Esophagus mucosa (tissue), 1 donor: ENCODE results near the gene RWDD4. TPM values are rescaled to one million over a fixed set of nuclear protein-coding genes. Genes with fewer than 3 reads are reported as not detected.

Experiments
- ATAC-seq: fragments of 200-7000 bp; cut with Tn5 transposase; one replicate; pipeline ENCODE4 v1.9.1; 2020
- total RNA-seq: library from RNA; stranded (reverse); gene quantifications from one replicate; pipeline ENCODE4 v1.2.4, GENCODE V29; 2023
- donor health status: DM: yes; HTN: yes; CAD: no.

Gene RWDD4
- total RNA-seq: 17.6 TPM

DNA sequence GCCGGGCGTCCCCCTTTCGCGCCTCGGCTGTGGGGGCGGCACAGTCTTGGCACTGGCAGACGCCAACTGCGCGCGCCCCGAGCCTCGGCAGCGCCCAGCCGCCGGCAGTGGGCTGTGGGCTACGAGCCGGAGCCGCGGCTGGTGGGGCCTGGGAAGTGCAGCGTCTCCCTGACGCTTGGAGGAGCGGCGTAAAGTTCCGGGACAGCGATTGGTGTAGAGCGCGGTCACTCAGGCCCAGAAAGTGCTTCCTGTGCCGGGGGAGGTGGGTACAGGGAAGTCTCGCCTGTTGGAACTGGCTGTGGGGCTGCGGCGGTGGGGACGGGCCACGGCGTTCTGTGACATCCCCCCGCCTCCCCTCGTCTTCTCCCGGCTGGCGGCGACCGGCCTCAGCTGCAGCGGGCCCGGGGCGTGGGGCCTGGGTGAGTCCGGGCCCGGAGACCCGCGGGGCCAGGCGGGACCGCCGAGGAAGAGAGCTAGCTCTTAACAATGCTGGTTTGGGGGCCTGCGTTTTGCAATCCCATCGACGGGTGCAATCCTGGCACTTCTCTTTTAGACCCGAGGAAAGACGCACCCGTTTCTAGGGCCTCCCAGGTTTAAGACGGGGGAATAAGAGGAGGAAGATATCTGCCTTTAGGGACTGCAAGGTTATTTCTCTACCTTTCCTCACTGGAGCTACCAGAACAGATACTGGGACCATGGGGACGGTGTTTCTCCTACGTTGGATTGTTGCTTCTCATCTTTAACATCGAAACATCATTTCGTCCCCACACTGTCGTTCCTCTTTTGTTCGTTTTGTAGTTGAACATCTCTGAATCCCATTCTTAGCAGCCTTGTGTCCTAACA, at the start of gene RWDD4, which contains the start of gene TRAPPC11:
TSS of gene RWDD4 (minus strand) at position 157 of the 843 bp plus-strand sequence. CDS start 233 bp downstream, outside the sequence.
TSS of gene TRAPPC11 (plus strand) at position 265 of the 843 bp plus-strand sequence. CDS start 4,575 bp downstream, outside the sequence.
- peak; percentile 100 for ATAC-seq

DNA sequence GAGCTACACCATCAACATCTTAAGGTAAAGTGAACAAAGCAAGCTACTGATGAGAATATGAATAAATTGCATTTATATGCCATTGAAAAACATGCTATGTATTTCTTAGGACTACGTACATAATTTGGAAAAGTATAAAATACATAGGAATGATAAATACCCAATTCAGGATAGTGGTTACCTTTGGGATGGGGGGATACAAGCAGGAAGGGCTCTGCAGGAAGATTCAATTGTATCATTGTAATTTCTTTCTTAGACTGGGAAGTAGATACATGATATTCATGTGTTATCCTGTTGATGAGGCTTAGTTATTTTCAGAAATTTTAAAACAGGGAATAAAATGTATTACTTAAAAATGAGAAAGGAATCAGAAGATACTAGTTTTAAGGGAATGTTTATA, 43.5 kb upstream of the RWDD4 start:
- ATAC-seq: no peak

DNA sequence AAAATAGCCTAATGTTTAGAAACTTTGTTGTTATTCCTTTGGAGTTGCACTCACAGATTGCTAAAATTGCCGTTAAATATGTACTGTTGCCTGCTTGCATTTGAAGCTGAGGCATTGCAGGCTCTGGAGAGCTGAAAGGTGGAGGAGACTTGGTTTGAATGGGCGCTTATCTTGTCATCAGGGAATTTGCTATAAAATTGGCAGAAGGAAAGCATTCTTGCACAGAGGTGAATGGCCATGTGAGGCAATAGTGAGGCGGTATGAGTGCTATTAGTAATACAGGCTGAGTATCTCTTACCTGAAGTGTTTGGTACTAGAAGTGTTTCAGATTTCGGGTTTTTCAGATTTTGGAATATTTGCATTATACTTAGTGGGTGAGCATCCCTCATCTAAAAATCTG, 41.4 kb upstream of the RWDD4 start:
- no peak for ATAC-seq

GRCh38 chr4:183698909-183699308, 39.9 kb upstream of the RWDD4 start:
- ATAC-seq: no peak

DNA sequence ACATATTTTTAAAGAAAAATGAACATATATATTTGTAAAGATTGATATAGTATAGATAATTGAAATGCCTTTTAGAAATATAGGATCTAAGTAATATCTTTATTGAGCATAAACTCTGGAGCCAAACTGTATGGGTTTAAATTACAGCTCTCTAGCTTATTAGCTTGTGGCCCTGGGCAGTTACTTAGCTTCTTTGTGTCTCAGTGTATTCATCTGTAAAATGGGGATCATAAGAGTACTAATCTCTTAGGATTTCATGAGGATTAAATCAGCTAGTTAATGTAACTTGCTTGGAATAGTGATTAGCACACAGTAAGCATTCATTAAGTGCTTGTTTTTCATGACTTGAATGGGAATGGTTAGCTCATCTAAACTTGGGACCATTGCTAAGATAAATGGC, 32.9 kb upstream of the RWDD4 start:
- no peak for ATAC-seq

DNA sequence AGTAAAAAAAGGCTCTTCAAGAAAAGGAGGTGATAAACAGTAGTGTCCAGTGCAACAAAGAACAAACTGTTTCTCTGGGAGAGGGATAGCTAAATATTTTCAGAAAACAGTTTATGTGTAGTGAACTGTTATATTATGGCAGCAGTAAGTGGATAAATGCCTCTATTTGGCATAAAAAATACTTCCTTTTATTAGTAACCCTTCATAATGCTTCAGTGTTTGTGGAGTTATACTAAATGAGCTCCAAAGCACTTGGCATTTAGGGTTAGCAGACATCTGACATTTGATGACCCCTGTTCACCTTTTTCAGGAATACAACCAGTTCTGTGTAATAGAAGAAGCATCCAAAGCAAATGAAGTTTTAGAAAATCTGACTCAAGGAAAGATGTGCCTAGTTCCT, 32.0 kb upstream of the RWDD4 start:
- no peak for ATAC-seq

DNA sequence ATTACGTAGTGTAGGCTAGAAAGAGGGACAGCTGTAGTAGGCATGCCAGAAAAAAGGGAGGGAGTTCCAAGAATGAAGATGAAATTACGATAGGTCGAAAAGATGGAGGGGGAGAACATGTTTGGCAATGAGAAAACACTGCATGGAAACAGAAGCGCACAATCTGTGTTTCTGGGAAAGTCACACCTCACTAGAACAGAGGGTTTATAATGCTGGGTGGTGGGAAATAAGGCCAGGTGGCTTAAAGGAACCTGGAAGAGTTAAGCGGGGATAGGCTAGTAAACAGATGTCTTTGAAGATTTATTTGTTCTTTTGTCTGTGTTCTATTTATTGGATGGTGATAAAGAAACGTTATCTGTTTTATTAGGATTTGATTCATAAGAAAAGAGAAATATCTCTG, 29.2 kb upstream of the RWDD4 start:
- ATAC-seq: no peak

DNA sequence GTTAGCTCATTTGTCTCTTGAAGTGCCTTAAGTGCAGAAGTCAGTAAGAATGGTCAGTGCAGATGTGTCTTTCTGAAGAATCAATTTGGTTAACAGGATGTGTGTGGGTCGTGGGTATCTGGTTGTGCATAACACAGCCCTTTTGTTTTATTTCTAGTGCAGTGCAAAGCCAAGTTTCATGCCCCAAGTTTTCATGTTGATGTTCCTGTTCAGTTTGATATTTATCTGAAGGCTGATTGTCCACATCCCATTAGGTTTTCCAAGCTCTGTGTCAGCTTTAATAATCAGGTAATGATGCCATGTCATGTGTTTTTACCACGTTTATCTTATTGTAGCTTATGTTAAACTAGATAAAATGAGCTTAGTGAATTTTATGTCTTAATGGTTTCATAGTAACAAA, 27.5 kb upstream of the RWDD4 start:
- ATAC-seq: no peak

GRCh38 chr4:183681119-183681518, 22.1 kb upstream of the RWDD4 start:
- no peak for ATAC-seq

GRCh38 chr4:183675625-183676024, 16.6 kb upstream of the RWDD4 start:
- ATAC-seq: no peak

- no peak for ATAC-seq
Measured at GRCh38 chr4:183674153-183674552, 15.2 kb upstream of the RWDD4 start.

DNA sequence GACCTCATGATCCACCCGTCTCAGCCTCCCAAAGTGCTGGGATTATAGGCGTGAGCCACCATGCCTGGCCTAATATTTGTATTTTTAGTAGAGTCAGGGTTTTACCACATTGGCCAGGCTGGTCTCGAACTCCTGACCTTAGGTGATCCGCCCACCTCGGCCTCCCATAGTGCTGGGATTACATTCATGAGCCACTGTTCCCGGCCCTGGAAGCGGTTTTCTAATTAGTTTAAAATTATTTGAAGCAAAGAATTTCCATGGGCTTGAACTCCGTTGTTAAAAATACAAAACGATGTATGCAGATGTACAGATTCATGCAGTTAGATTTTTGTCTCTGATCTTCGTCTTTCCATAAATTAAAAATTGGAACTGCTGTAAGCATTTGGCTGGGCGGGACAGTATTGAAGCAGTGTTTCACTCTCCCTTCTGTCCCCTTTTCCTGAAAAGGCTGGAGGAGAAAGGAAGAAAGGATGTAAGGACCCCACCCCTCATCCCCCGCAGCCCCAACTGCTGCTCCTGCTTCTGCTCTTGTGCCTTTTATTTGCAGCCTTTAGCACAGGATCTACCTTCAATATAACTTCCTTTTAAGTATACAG, 12.1 kb upstream of the RWDD4 start:
- no peak for ATAC-seq

DNA sequence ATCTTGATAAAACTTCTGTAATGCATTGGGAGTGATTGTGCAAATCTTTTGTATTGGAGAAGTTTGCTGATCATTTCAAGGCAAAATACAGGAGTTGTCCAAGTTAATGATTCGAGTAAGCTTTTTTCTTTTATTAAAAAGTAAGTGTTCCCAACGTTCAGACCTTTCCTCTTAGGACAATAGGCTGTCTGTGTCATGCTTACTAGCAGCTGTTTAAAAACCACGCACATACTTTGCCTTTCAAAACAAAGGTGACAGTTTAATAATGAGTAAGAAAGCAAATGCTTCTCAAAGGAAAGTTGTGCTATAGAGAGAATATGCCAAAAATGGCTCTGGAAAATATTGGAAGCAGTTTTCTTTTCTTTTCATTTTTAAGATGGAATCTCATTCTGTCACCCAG, 11.3 kb upstream of the RWDD4 start:
- ATAC-seq: no peak

DNA sequence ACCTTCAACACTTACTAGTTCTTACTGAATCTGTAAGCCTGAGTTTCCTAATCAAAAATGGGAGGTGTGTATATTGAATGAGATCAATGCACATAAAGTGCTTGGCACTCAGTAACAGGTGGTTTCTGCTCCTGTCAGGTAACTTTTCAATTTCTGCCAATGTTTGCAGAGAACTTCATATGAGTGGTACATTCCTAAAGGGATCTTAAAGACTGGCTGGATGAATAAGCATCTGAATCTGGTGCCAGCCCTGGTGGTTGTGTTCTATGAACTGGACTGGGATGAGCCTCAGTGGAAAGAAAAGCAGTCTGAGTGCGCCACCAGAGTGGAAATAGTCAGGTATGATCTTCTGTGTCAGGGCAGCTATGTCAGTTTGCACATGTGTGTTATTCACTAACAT, 7.1 kb upstream of the RWDD4 start:
- no peak for ATAC-seq

- no peak for ATAC-seq
Measured at GRCh38 chr4:183659872-183660242, 872 bp upstream of the RWDD4 start.

DNA sequence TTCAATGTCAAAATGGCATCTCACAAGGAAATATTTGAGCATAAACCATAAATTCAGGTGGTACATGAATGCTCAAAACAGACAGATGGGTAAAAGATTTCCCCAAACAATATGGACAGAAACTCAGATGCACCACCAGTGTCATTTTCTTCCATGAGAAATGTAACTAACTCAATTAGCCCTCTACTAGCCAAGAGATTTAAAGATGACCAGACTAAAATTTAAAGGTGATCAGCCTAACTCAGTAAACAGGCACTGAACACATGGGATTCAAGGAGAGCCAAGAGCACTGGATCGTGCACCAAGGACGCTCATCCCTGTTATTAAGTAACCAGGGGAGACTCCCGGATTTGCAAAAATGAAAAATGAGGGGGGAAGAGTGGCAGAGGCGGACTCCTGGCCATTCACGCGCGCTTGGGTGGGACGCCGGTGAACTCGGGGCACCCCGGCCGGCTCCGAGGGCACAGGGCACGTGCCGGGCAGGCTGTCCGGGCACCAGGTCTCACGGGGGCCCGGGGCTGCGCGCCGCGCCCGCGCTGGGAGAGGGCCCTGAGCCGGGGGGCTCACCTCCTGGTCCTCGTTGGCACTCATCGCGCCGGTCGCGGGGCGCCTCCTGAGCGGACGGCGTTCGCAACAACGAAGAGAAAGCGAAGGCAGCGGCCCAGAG, 490 bp downstream of the RWDD4 start:
- ATAC-seq: peak; percentile 41

DNA sequence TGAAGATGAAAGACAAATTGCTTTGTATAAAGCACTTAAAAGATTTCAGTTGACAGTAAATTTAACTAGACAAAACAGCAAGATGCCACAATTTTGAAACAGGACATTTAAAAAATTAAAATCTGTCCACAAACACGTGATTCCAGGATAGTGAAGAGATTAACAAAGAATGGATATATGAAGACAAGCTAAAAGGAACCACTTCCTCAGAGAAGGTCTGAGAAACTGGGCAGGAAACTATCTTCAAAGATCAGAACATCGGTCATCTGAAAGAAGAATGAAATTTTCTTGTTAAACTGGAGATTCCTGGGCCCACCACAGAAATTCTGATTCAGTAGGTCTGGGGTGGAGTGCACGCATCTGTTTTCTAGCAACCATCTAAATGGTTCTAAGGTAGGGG, 1.4 kb downstream of the RWDD4 start:
- no peak for ATAC-seq

DNA sequence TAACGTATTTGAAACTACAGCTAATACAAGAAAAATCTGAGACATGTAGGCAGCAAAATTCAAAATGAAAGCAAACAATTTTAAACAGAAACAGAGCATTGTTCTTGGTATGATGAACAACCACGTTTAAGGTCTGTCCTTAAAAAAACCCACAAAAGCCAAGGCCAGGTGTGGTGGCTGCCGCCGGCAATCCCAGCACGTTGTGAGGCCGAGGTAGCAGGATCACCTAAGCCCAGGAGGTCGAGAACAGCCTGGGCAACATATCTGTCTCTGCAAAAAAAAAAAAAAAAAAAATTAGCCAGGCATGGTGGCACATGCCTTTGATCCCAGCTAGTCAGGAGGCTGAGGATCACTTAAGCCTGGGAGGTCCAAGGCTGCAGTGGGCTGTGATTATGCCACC, 13.7 kb downstream of the RWDD4 start:
- ATAC-seq: no peak

DNA sequence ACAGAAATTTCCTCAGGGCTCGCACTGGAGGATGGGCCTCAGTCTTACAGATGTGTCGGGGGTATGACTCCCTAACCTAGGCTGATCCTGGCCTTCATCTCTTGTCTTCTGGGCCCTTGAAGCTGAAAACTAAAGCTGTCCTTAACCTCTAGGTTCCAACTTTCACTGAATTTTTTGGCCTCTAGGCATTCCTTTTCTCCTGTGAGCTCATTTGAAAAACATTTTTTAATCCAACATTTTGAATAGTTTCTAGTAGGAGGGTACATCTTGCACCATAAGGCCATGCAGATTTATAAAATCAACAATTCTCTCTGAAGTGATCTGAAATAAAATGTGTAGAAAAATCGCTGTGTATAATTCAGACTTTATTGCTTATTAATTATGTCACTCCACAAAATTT, 19.7 kb downstream of the RWDD4 start:
- ATAC-seq: no peak

- no peak for ATAC-seq
Measured at GRCh38 chr4:183638436-183638835, 20.5 kb downstream of the RWDD4 start.

GRCh38 chr4:183637461-183637860, 21.5 kb downstream of the RWDD4 start:
- ATAC-seq: peak; percentile 51

DNA sequence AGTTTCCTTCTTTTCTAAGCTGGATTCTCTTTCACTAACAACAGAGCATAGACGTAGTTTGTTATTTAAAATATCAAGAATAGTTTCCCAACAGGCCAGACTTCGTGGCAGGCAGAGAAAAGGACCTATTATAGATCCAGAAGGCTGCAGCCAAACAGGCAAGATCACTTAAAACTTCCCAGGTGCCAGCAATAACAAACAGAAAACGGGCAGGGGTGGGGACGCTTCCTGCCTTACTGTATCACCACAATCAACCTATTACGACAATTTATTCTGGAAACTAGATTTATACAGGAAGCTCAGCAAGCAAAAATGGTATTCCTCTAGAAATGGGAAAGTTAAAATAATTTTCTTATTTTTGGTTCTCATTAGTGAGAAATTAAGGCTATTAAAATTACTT, 22.1 kb downstream of the RWDD4 start:
- ATAC-seq: no peak

DNA sequence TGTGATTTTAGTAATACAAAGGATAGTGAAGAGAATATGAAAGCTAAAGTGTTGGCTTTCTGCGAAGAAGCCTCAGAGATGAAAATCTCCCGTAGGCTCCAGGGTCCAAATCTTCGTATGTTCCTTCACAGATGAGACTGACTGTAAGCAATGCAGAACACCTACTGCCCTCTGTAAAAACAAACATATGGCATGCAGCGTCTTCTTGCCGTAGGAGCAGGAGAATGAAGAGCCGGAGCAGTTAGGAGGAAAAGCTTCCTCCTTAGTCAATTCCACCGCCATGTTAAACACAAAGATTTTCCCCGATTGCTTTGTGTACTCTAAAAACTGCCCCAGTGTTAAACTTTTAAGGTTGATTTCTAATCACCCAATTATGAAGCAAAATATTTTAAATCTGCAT, 22.5 kb downstream of the RWDD4 start:
- ATAC-seq: no peak

GRCh38 chr4:183635741-183636140, 23.2 kb downstream of the RWDD4 start:
- ATAC-seq: no peak
